ENCODE data around the gene EMSY. TPM values are rescaled to one million over a fixed set of nuclear protein-coding genes. Genes with fewer than 3 reads are reported as not detected.

EMSY gene
- total RNA-seq, 4 donors from 2014 or later: 32.7 to 58.0 (median 46.4) TPM

GRCh38 chr11:76510060-76511047, 65.5 kb downstream of the EMSY start:
- H3K9me3 ChIP-seq: no peaks in the 10 kb centered on the region
- intact Hi-C loops (cut with DNase I): no loop called here
- WGBS, 2 donors: 64 to 67% methylated on average over 5 of the region's 5 CpGs

GRCh38 chr11:76512851-76513653, 68.2 kb downstream of the EMSY start:
- 55 to 66% methylated on average over 1 of the region's 1 CpG for WGBS, 2 donors
- Histone ChIP-seq H3K27ac (no peak overlapping the region), H3K36me3 (peaks cover 0 to 4% of the 10 kb centered on the region in 2 donors), H3K27me3 (no peaks in the 10 kb centered on the region), H3K4me3 (replicated peaks in 1 of 3) (no peak overlapping the region), H3K4me1 (peaks cover 18 to 19% of the 10 kb centered on the region in 2 donors), H3K9me3 (no peaks in the 10 kb centered on the region)
- no peak for TF ChIP-seq POLR2A (IDR thresholded peaks at IDR 0.05)
- TF ChIP-seq, protein P1, sequence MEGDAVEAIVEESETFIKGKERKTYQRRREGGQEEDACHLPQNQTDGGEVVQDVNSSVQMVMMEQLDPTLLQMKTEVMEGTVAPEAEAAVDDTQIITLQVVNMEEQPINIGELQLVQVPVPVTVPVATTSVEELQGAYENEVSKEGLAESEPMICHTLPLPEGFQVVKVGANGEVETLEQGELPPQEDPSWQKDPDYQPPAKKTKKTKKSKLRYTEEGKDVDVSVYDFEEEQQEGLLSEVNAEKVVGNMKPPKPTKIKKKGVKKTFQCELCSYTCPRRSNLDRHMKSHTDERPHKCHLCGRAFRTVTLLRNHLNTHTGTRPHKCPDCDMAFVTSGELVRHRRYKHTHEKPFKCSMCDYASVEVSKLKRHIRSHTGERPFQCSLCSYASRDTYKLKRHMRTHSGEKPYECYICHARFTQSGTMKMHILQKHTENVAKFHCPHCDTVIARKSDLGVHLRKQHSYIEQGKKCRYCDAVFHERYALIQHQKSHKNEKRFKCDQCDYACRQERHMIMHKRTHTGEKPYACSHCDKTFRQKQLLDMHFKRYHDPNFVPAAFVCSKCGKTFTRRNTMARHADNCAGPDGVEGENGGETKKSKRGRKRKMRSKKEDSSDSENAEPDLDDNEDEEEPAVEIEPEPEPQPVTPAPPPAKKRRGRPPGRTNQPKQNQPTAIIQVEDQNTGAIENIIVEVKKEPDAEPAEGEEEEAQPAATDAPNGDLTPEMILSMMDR (IDR thresholded peaks at IDR 0.05): peak in 3 of 6 experiments; percentile 45 to 51 (median 47)
- intact Hi-C loops (cut with DNase I): no loop called here
- DNase-seq: no peak

More at GRCh38 chr11:76510060-76511047, 65.5 kb downstream of the EMSY start:
- peak; percentile 18 to 27 for DNase-seq
- Histone ChIP-seq H3K36me3 (no peaks in the 10 kb centered on the region), H3K27ac (peak overlapping the region; percentile 35 to 45 (median 40)), H3K4me3 (replicated peaks in 1 of 3) (no peak overlapping the region), H3K4me1 (peaks cover 18 to 19% of the 10 kb centered on the region in 2 donors), H3K27me3 (no peaks in the 10 kb centered on the region)
- TF ChIP-seq, protein P1 (IDR thresholded peaks at IDR 0.05): no peak
- TF ChIP-seq POLR2A (IDR thresholded peaks at IDR 0.05): no peak

DNA sequence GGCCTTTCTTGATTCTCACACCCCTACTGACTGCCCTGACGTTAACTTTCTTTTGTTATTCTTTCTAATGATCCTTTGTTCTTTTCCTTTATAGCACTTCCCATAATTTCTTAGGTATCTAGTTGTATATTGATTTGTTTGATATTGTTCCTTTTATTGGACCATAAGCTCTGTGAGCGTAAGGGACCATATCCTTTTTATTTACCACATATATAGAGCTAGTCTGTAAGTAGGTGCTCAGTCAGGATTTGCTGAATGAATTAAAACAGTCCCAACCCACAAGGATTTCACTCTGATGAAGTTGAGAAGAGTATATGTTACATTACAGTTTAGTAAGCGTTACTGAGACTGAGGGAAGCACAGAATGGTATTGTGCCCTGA, 68.8 kb downstream of the EMSY start:
- Histone ChIP-seq H3K4me1 (peaks cover 18 to 19% of the 10 kb centered on the region in 2 donors), H3K4me3 (replicated peaks in 1 of 3) (no peak overlapping the region), H3K27ac (no peak overlapping the region), H3K36me3 (peaks cover 0 to 4% of the 10 kb centered on the region in 2 donors), H3K9me3 (no peaks in the 10 kb centered on the region), H3K27me3 (no peaks in the 10 kb centered on the region)
- 95 to 96% methylated on average over 3 of the region's 3 CpGs for WGBS, 2 donors
- DNase-seq: no peak
- TF ChIP-seq POLR2A (IDR thresholded peaks at IDR 0.05): no peak
- TF ChIP-seq, protein P1 (IDR thresholded peaks at IDR 0.05): no peak
- intact Hi-C loops (cut with DNase I): no loop called here

- DNase-seq: no peak
- WGBS, 2 donors: 82 to 93% methylated on average over 1 of the region's 1 CpG
- no peaks in the 10 kb centered on the region for H3K27me3 ChIP-seq
- peaks cover 14% of the 10 kb centered on the region in 2 donors for H3K4me1 ChIP-seq
- H3K36me3 ChIP-seq: peaks cover 0 to 4% of the 10 kb centered on the region in 2 donors
- no peaks in the 10 kb centered on the region for H3K9me3 ChIP-seq
- no peak for TF ChIP-seq POLR2A (IDR thresholded peaks at IDR 0.05)
- TF ChIP-seq, protein P1 (IDR thresholded peaks at IDR 0.05): no peak
- no peak overlapping the region for H3K4me3 ChIP-seq (replicated peaks in 1 of 3)
- intact Hi-C loops (cut with DNase I): no loop called here
- no peak overlapping the region for H3K27ac ChIP-seq
Observed at GRCh38 chr11:76515494-76515893, 70.7 kb downstream of the EMSY start.

Measured in thyroid gland (tissue), 4 donors.